Mucosa of descending colon (tissue), 3 donors: ENCODE measurements around the gene EFNA5. TPM values are rescaled to one million over a fixed set of nuclear protein-coding genes. Genes with fewer than 3 reads are reported as not detected.

ENCODE experiments used
- ATAC-seq: fragments of 200-7000 bp; cut with Tn5 transposase; one replicate; pipeline ENCODE4 v1.9.1; 2020; ENCODE audit warnings: mild to moderate bottlenecking, moderate library complexity
- DNase-seq, 3 donors: peaks; one replicate each; pipeline ENCODE4 v3.0.0-alpha.2; 2020
- H3K36me3 ChIP-seq: fragments of 200-600 bp; one replicate; pipeline ENCODE4 v1.8.0; 2021; ENCODE audit warnings: low read depth, mild to moderate bottlenecking
- H3K4me1 ChIP-seq: fragments of 200-600 bp; one replicate; pipeline ENCODE4 v1.8.0; 2021; ENCODE audit warnings: low read depth, mild to moderate bottlenecking
- H3K4me3 ChIP-seq: fragments of 200-600 bp; one replicate; pipeline ENCODE4 v1.8.0; 2021; ENCODE audit warnings: mild to moderate bottlenecking
- H3K9me3 ChIP-seq: fragments of 200-600 bp; one replicate; pipeline ENCODE4 v1.8.0; 2021; ENCODE audit warnings: mild to moderate bottlenecking
- intact Hi-C, 2 donors: fragments of 100-400 bp; cut with DNase I in 1 of 2; cut with micrococcal nuclease in 1 of 2; formaldehyde crosslinking; loops; one replicate each; pipeline versions ENCODE4 v1.11.0 to v1.11.1; 2022; cut with DNase I, micrococcal nuclease
- total RNA-seq, 3 donors: library from RNA; stranded (reverse); fragmentation: NEBNext Ultra II Directional in 2 of 3; extraction: Animal tissue kit (Norgen Biotek cat#: 25700) in 2 of 3; gene quantifications; one replicate each; pipeline versions ENCODE4 v1.2.1 to v1.2.4, GENCODE V29; 2021 to 2023
- TF ChIP-seq, protein P1 (sequence below): fragments of 200-600 bp; IDR thresholded peaks from one replicate; pipeline ENCODE4 v1.8.0; 2022; ENCODE audit warnings: antibody characterized with exemption, mild to moderate bottlenecking
- donor health status: DM: no; HTN: no; CAD: no; lungs with moderate emphysema.
- donor health status: DM: no; HTN: no; CAD: no.
- donor health status: DM: no; HTN: yes; CAD: no.

Gene EFNA5
- total RNA-seq, 3 donors from 2014 or later = 12.7 to 14.4 (median 14.3) TPM

GRCh38 chr5:107389130-107389774 lies 281.5 kb downstream of the EFNA5 start:
- Histone ChIP-seq H3K4me1 (peaks cover 27% of the 10 kb centered on the region), H3K9me3 (no peaks in the 10 kb centered on the region), H3K4me3 (no peak overlapping the region), H3K36me3 (no peaks in the 10 kb centered on the region)
- intact Hi-C loops = no loop called here
- TF ChIP-seq, protein P1, sequence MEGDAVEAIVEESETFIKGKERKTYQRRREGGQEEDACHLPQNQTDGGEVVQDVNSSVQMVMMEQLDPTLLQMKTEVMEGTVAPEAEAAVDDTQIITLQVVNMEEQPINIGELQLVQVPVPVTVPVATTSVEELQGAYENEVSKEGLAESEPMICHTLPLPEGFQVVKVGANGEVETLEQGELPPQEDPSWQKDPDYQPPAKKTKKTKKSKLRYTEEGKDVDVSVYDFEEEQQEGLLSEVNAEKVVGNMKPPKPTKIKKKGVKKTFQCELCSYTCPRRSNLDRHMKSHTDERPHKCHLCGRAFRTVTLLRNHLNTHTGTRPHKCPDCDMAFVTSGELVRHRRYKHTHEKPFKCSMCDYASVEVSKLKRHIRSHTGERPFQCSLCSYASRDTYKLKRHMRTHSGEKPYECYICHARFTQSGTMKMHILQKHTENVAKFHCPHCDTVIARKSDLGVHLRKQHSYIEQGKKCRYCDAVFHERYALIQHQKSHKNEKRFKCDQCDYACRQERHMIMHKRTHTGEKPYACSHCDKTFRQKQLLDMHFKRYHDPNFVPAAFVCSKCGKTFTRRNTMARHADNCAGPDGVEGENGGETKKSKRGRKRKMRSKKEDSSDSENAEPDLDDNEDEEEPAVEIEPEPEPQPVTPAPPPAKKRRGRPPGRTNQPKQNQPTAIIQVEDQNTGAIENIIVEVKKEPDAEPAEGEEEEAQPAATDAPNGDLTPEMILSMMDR = no peak
- DNase-seq = peak in 1 of 3 donors; percentile 37
- ATAC-seq = peak; percentile 90

GRCh38 chr5:107388141-107388861 lies 282.4 kb downstream of the EFNA5 start:
- DNase-seq = no peak
- intact Hi-C loops = no loop called here
- ATAC-seq = peak; percentile 10

GRCh38 chr5:107387526-107388140 lies 283.1 kb downstream of the EFNA5 start:
- TF ChIP-seq, protein P1 = no peak
- Histone ChIP-seq H3K36me3 (no peaks in the 10 kb centered on the region), H3K4me3 (no peak overlapping the region), H3K9me3 (no peaks in the 10 kb centered on the region), H3K4me1 (peaks cover 27% of the 10 kb centered on the region)
- no peak for DNase-seq
- intact Hi-C loops = no loop called here
- no peak for ATAC-seq

More at GRCh38 chr5:107388141-107388861, 282.4 kb downstream of the EFNA5 start:
- Histone ChIP-seq H3K36me3 (no peaks in the 10 kb centered on the region), H3K4me1 (peaks cover 27% of the 10 kb centered on the region), H3K9me3 (no peaks in the 10 kb centered on the region), H3K4me3 (no peak overlapping the region)
- TF ChIP-seq, protein P1 = no peak

DNA sequence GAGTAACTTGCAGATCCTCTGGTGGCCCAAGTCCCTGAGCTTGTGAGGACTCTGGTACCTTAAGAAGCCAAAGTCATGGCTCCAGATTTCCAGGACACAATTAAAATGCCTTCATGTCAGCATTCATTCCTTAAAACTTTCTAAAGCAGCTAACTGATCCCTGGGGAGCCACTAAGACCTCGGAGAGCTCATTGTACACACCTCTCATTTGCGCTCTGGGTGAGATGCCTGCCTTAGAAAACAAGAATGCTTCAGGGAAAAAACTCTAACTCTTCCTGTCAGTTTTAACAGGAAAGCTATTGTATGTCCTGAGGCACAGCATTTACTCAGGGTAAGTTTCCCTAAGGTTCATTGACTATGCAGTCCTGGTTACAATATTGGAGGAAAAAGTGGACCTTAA lies 285.0 kb downstream of the EFNA5 start:
- Histone ChIP-seq H3K9me3 (no peaks in the 10 kb centered on the region), H3K36me3 (no peaks in the 10 kb centered on the region), H3K4me1 (peaks cover 29% of the 10 kb centered on the region), H3K4me3 (no peak overlapping the region)
- ATAC-seq = no peak
- no peak for DNase-seq
- intact Hi-C loops = no loop called here
- TF ChIP-seq, protein P1 = no peak

DNA sequence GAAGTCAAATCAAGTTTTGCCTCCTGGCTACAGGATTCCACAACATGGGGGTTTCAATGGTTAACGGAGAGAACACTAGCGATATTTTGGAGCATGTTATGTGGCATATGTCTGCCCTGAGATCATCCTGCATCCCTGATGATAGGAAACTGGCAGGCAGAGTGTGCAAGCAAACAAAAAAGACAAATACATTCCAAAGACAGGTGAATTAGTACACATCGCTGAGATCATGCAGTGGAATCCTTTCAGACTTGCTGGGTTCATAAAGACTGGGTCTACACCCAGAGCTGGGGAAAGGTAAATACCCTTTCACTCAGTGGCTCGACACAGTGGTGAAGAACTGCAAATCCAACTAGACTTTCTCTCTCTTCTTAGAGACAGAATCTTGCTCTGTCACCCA lies 286.5 kb downstream of the EFNA5 start:
- H3K36me3 ChIP-seq = no peaks in the 10 kb centered on the region
- H3K4me1 ChIP-seq = peaks cover 19% of the 10 kb centered on the region
- H3K4me3 ChIP-seq = no peak overlapping the region
- no peak for DNase-seq
- intact Hi-C loops = no loop called here
- no peaks in the 10 kb centered on the region for H3K9me3 ChIP-seq
- TF ChIP-seq, protein P1 = no peak
- no peak for ATAC-seq
